NK-92 treated with Interleukin-12 subunit alpha and Interleukin-12 subunit beta, amount 100 ng/mL, for 24 hours (cell line): ENCODE data around the gene HSH2D.

ENCODE experiments used
- DNase-seq: peaks from one replicate; lab custom pipeline; 2025; lab: John Stamatoyannopoulos, UW

HSH2D gene

DNA sequence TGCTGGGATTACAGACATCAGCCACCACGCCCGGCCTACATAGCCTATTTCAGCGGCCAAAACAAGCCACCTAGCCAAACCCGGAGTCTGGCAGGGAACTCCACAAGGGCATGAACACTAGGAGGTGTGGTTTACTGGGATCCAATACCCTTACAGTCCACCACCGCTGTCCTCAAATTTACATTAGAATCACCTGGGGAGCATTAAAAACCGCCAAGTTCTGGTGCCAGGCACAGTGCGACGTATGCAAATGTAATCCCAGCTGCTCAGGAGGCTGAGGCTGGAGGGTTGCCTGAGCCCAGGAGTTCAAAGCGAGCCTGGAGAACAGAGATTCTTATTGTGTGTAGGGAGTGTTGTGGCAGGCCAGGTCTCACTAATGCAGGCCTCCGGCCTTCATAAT, 50.0 kb downstream of the HSH2D start:
- no peak for DNase-seq

DNA sequence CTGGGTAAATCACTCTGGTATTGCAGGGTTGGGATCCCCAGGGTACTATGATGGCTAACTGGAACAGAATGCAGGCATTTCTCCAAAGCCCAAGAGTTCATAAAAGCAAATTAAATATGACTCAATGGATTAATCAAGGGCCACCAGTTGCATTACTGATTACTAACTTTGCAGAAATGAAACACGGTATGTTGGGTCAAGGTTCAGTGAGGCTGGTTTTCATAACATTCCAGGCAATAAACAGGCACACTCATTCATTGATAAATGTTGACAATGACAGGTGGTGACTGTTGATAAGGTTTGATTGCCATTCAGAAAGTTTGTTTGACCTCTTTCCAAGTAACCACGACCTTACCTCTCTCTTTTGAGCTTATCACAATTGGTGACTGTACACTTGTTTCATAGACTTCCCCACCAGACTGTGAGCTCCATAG, 53.7 kb downstream of the HSH2D start:
- DNase-seq, result no peak

DNA sequence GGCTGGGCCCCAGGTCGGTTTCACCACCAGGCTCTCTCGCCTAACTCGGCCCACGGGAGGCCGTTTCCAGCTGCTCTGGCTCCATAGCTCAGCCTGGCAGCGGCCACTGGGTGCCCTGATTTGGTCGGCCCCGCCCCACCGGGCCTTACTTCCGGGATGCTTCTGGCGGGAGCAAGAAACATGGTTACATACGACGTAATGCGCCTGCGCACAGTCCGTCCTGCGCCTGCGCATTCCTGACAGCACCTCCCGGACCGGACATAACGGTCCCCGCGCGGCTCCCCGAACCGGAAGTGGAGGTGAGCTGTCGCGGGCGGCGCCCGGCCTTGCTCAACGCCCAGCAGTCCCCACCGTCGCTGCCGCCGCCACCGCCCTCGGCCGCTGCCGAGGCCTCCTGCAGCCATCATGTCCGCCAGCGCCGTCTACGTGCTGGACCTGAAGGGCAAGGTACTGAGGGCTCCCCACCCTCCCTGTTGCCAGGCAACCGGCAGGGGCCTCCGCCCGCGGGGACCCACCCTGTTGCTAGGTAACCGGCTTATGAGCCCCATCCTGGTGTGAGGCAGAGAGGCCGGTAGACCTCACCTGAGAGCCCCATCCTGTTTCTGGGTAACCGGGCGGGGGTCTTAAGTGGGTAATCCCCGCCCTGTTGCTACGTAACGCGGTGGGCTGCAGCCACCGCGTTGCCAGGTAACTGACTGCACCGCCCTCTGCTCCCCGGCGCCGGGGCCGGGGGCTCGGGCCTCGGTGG, 54.3 kb downstream of the HSH2D start, which contains the start of gene AP1M1:
Gene AP1M1 (plus strand): TSS at position 290 of the 748 bp plus-strand sequence. CDS start 116 bp downstream, at position 406.
- peak; percentile 98 for DNase-seq

DNA sequence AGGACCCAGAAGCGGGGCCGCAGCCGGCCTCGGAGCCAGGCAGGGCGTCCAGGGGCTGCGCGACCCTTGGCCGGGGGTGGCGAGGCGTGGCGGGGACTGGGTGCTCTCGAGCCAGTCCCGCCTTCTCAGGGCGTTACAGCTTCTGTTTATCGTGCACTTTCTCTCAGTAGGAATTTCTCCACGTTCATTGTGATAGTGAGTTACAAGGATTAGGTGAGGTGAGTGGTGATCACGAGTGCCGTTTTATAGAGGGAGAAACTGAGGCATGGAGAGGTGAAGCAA, 54.8 kb downstream of the HSH2D start:
- DNase-seq, result no peak

DNA sequence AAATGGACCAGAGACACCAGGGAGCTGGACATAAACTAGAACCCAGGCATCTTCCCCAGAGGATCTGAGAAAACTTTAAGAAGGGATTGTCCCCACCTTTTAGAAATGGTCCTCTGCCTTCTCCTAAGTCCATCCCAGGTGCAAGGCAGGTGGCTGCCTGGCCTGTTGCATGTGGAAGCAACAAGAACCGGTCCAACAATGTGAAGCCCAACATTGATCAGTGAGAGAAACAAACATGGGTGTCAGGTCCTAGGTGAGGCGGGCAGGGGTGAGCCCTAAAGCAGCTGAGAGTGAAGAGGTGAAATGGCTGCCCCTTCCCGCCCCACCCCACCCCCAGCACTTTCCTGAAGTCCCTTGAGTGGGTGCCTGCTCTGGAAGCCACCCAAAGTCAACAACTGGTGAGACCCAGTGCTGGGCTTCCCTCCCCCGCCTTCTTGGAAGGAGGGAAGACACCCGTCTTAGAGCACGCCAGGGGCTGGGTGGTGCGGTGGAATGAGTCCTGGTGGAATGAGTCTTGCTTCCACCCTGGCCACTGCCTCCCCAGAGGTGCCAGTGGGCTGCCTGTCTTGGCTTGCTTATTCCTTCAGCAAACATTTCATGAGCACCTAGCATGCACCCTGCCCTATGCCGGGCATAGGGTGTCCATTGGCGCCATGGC, 55.9 kb downstream of the HSH2D start:
- no peak for DNase-seq

DNA sequence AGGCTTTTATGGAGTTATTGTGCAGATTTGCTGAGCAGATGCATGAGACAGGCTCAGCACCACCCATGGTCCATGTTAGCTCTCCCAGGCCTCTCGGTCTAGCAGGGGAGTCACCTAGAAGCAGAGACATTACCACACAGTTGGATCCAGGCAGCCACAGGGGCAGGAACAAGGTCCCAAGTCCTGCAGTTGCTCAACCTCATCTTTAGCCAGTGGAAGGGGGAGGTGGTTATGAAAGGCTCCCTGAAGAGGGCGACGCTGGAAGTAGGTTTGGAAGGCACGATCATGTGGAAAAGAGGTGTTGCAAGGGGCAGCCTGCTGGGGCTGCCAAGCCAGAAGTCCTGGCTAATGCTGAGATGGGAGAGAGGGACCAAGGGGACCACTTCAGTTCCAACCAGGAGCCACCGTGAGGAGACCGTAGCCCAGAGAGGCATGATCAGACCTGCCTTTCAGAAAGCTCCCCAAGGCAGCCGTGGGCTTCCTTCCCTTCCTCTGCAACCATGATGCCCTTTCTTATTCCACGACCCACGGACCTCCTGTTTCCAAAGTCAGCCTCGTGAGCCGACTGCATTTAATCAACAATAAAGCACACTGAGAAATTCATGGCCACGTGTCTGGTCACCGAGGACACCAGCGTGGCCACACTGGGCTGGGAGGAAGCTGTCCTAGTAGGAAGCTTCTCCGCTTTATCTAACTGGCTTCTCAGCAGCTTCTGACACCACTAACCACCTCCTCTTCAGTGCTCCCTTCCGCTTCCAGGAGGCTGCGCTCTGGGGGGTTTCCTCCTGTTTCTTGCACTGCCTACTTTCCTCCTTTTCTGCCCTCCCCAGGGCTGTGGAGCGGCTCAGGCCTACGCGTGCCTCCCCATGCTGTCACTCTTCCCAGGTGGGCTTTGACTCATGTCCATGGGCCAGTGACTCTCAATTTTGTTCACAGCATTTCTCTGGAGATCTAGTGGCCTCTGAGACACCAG, 56.8 kb downstream of the HSH2D start:
- DNase-seq, result no peak

DNA sequence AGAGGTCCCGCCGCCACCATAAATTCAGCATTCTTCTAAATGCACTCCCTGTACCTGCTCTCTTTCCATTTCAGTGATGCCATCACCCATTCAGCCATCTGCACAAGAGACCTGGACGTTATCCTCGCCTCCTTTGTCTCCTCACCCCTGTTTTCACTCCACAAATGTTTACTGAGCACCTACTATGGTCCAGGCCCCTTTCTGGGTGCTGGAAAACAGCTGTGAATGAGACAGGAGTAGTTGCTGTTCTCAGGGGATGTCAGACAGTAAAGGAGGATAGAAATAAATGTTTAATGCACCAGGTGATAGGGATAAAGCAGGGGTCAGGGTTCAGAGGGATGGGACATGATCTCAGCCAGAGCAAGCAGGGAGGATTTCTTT, 57.5 kb downstream of the HSH2D start:
- no peak for DNase-seq

DNA sequence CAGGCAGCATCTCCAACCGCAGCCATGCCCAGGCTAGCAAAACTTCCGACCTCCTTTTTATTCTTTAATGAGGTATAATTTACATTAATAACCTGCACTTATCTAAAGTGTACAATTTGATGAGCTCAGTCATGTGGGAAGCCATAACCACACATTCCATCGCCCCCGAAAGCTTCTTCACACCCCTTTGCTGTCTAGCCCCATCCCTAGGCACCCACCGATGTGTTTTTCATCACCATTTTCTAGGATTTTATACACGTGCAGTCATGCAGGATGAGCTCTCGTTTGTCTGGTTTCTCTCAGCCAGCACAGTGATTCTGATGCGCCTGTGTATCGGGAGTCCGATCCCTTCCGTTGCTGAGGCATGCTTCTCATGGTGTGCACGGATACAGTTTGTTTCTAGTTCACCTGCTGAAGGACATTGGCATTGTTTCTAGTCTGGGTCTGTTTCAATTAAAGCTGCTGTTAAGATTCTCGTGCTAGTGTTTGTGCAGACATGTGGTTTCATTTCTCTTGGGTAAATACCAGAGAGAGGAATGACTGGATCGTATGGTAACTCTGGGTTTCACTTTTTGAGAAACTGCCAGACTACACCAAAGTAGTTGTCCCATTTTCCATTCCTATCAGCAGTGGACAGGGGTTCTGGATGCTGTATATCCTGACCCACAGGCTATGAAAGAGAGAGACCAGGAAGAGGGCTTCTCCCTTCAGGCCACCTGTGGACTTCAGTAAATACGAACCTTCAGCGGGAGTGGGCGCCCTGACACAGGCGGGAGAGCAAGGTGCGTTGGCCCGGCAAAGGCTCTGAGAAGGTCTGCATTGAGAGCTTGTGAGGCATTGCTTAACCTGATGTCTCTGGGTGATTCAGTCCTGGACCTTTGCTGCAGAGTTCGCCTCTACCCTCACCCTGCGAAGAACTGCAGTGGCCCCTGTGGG, 59.1 kb downstream of the HSH2D start:
- no peak for DNase-seq

DNA sequence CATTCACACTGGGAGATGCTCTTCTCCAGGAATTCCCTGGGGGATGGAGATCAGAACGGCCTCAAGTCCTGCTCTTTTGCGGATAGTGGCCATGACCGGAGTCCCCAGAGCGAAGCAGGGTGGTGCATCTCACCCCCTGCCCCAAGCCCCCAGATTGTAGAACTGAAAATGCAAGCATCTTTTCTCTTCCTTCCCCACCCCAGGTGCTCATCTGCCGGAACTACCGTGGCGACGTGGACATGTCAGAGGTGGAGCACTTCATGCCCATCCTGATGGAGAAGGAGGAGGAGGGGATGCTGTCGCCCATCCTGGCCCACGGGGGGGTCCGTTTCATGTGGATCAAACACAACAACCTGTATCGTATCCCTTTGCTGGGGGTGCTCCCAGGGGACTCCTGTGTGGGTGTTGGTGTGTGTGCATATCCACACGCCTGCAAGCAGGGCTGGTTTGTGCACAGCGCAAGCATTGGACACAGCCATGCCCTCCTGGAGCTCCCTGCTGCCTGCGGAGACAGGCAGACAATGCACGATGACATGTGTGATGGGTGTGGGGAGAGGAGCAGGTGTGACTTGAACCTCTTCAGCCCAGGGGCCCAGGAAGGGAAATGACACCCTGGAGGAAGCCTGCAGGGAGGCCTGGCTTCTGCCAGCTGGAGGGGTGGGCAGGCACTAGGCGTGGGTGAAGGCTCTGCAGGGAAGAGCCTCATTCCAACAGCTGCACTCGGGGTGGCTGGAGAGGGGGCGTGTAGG, 59.9 kb downstream of the HSH2D start:
- DNase-seq, result no peak

DNA sequence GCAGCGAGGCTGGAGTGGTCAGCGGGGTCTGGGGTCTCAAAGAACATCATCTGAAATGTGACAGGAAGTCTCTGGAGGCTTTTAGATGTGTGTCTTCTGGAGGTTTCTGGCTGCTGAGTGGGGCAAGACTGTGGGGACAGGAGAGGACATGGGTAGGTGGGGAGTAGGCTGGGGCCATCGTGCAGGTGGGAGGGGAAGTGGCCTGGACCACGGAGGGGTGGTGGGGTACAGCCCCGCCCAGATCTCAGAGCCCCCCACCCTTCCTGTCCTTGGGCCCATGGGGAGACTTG, 60.5 kb downstream of the HSH2D start:
- no peak for DNase-seq

DNA sequence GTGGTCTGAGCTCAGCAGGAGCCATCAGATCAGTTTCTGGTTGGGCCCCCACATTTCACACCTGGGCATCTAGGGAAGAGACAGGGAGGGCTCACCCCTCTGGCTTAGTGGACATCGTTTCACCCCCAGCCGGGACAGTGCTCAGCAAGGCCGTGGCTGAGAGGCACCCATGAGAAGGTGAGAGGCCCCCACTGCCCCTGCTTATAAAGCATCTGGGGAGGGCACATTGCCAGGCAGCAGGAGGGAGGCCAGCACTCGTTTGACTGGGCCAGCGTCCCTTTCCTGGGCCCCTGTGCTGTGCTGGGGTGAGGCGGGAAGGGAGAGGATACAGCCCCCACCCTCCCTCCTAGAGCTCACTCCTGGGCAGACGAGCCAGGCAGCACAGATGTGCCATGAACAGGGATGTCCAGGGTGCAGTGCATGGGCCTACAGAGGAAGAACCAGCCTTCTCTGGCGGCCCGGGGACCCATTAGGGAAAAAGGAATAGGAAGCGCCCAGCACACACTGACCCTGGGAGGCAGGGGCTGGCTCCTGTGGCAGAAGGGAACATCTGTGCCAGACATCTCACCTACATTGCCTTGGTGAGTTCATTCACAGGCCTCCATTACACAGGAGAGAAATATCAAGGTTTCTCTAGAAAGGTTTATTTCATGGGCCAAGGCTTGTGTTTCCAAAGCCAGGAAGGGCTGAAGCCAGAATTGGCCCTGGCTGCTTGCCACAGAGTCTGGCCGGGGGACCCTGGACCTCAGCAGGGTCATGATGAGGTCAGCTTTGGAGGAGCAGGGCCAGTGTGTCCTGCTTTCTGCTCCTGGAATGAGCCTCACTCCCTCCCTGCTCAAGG, 61.9 kb downstream of the HSH2D start:
- DNase-seq, result no peak

DNA sequence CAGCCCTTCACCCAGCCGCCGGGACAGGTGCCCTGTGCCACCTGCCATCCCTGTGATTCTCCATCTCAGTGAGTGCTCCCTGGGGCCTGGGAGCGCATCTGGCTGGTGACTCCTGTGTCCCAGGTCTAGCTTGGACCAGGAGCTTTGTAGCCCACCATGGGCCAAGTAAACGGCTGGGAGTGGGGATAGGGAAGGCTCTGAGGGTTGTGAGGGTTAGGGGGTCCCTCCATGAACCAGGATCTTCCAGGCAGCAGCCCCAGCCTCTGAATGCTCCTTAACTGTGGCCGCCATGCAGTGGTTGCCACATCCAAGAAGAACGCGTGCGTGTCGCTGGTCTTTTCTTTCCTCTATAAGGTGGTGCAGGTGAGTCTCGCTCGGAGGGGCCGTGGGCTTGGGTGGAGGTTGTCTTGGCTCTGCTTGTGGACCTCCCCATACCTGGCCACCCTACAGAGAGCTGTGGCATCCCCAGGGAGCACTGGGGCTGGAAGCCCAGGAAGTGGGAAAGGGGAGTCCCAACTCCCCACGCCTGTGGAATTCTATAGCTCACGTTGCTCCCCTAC, 62.6 kb downstream of the HSH2D start:
- DNase-seq, result no peak

DNA sequence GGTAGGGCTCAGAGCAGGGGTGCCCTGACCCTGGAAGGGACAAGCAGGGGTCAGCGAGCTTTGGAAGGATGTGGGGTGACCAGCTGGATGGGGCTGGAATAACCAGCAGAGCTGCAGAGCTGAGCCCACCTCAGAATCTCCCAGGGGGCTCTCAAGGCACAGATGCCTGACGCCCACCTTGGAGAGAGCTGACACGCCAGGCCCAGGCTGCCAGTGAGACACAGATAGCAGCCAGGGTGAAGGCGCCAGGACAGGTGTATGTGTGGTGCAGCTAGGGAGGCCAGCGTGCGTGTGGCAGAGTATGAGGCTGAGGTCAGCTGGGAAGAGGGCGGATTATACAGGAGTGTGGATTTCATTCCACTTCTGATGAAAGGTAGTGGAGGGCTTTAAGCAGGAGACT, 63.2 kb downstream of the HSH2D start:
- no peak for DNase-seq

DNA sequence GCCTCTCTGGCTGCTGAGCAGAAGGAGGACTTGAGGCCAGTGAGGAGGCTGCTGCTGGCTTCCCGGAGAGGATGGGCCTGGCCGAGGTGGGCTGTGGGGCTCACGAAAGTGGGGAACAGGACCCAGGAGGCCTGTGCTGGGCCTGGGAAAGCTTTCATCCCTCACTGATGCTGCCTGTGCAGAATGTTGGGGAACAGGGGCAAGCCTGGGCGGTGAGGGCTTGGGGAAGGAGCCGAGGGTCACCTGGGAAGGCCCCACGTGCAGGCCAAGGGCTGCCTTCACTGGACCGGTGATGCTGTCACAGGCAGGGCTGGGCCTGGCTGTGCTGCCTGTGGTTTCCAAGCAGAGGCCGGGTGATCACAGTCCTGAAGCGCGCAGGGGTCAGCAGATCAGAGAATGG, 63.6 kb downstream of the HSH2D start:
- DNase-seq, result no peak

DNA sequence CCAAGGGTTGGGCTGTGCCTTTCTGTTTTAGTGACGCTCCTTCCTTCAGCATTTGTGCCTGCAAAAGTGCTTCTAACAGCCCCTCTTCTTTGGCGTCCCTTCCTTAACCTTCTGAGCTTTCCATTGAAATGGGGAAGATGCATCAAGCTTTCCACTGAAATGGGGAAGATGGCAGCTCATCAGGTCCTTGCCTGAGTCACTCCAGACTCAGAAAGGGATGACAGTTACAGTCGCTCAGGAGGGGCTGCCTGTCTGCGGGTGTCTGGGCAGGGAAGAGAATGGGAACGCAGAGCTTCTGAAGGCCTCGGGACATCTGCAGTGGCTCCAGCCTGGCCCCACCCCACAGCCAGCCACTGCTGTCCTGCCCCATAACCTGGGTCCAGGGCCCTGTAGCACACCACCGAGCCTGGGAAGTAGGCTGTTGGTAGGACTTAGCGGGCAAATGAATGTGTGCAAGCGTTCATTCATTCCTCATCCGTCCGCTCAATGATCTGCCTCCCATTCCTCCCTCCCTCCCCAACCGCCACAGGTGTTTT, 64.1 kb downstream of the HSH2D start:
- no peak for DNase-seq
